ENCODE data around the gene TMEM38B. TPM values are rescaled to one million over a fixed set of nuclear protein-coding genes. Genes with fewer than 3 reads are reported as not detected.
"Not testable (repeated sequence)": the region's sequence is repeated elsewhere in the genome, so short reads cannot be mapped to it uniquely, and the experiment has no call there.

Gene TMEM38B
- total RNA-seq, 1 experiment from 2014 or later = 22.6 TPM

DNA sequence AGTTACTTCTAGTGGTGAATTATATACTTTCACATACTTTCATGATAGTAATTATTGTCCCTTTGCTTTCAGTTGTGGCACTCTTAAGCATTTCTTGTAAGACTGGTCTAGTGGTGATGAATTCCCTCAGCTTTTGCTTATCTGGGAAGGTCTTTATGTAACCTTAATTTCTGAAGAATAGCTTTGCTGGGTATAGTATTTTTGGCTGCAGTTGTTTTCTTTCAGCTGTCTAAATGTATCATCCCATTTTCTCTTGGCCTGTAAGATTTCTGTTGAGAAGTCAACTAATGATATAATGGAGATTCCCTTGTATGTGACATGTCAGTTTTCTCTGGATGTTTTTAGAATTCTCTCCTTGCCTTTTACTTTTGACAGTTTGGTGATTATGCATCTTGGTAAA, 41.0 kb downstream of the TMEM38B start:
- no peaks in the 10 kb centered on the region for H3K27me3 ChIP-seq (replicated peaks; ENCODE audit: insufficient read depth, low read depth, low read length, poor library complexity)
- no TSS peak for BruUV-seq (replicated peaks)
- intact Hi-C loops (cut with micrococcal nuclease; ENCODE audit: unreplicated experiment) = no loop called here
- CTCF ChIA-PET = no interaction called here
- DNase-seq (ENCODE audit: low spot score) = no peak
- H3K4me3 ChIP-seq (ENCODE audit: low read depth, low read length, poor library complexity, severe bottlenecking) = no peak overlapping the region
- H3K4me1 ChIP-seq (ENCODE audit: insufficient read depth, low read length, poor library complexity, severe bottlenecking) = no peaks in the 10 kb centered on the region
- no peak overlapping the region for H3K27ac ChIP-seq (ENCODE audit: low read depth, low read length, poor library complexity, severe bottlenecking)
- H3K36me3 ChIP-seq (ENCODE audit: insufficient read depth, low read length, poor library complexity, severe bottlenecking) = no peaks in the 10 kb centered on the region
- no peak for TF ChIP-seq EZH2 (IDR thresholded peaks at IDR 0.05; ENCODE audit: borderline replicate concordance, low read depth, low read length, poor library complexity, severe bottlenecking)
- TF ChIP-seq, protein P1, sequence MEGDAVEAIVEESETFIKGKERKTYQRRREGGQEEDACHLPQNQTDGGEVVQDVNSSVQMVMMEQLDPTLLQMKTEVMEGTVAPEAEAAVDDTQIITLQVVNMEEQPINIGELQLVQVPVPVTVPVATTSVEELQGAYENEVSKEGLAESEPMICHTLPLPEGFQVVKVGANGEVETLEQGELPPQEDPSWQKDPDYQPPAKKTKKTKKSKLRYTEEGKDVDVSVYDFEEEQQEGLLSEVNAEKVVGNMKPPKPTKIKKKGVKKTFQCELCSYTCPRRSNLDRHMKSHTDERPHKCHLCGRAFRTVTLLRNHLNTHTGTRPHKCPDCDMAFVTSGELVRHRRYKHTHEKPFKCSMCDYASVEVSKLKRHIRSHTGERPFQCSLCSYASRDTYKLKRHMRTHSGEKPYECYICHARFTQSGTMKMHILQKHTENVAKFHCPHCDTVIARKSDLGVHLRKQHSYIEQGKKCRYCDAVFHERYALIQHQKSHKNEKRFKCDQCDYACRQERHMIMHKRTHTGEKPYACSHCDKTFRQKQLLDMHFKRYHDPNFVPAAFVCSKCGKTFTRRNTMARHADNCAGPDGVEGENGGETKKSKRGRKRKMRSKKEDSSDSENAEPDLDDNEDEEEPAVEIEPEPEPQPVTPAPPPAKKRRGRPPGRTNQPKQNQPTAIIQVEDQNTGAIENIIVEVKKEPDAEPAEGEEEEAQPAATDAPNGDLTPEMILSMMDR (conservative IDR thresholded peaks at IDR 0.05; ENCODE audit: low read depth, low read length) = no peak
- POLR2A ChIA-PET (ENCODE audit: low non-redundant PET) = no interaction called here
- H3K9me3 ChIP-seq (ENCODE audit: low read depth, low read length, poor library complexity, severe bottlenecking) = peaks cover 24% of the 10 kb centered on the region

DNA sequence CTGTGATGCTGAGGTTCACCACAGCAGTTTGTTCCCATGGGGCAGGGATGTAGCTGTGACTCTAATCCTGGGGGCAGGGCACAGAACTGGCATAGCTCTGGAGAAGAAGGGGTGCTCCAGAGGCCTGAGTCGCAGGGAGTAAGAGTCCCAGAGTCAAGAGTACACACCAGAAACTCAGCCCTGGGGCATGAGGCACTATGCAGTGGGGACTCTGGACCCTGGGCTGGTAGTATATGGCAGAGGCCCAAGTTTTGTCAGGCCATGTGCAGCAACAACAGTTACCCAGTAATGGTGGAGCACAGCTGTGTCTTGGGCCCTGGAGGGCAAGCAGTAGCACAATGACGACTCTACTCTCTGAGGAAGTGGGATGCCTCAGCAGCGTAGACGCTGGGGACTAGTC, 42.9 kb downstream of the TMEM38B start:
- intact Hi-C loops (cut with micrococcal nuclease; ENCODE audit: unreplicated experiment) = no loop called here
- no peak overlapping the region for H3K27ac ChIP-seq (ENCODE audit: low read depth, low read length, poor library complexity, severe bottlenecking)
- H3K36me3 ChIP-seq (ENCODE audit: insufficient read depth, low read length, poor library complexity, severe bottlenecking) = no peaks in the 10 kb centered on the region
- no peak overlapping the region for H3K4me3 ChIP-seq (ENCODE audit: low read depth, low read length, poor library complexity, severe bottlenecking)
- no peak for TF ChIP-seq EZH2 (IDR thresholded peaks at IDR 0.05; ENCODE audit: borderline replicate concordance, low read depth, low read length, poor library complexity, severe bottlenecking)
- TF ChIP-seq, protein P1 (conservative IDR thresholded peaks at IDR 0.05; ENCODE audit: low read depth, low read length) = no peak
- no TSS peak for BruUV-seq (replicated peaks)
- H3K9me3 ChIP-seq (ENCODE audit: low read depth, low read length, poor library complexity, severe bottlenecking) = peaks cover 24% of the 10 kb centered on the region
- no peaks in the 10 kb centered on the region for H3K27me3 ChIP-seq (replicated peaks; ENCODE audit: insufficient read depth, low read depth, low read length, poor library complexity)
- DNase-seq (ENCODE audit: low spot score) = no peak
- H3K4me1 ChIP-seq (ENCODE audit: insufficient read depth, low read length, poor library complexity, severe bottlenecking) = no peaks in the 10 kb centered on the region
- POLR2A ChIA-PET (ENCODE audit: low non-redundant PET) = no interaction called here
- CTCF ChIA-PET = no interaction called here

DNA sequence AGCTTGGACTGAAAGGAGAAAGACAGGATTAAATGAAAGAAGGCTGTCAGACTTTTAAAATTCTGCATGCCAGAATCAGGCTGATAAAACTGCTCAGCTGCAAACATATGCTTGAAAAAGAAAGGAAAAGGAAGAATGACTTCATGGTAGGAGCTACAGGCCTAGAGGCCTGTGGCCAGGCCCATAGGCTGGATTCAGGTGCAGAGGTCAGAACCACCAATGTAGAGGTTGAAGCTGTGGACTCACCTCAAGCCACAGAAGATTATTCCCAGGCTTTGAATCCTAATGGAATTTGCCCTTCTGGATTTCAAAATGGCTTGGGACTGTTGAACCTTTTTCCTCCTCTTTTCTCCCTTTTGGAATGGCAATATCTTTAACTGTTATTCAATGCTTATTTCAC, 47.7 kb downstream of the TMEM38B start:
- H3K4me1 ChIP-seq (ENCODE audit: insufficient read depth, low read length, poor library complexity, severe bottlenecking) = no peaks in the 10 kb centered on the region
- no TSS peak for BruUV-seq (replicated peaks)
- no peak for DNase-seq (ENCODE audit: low spot score)
- intact Hi-C loops (cut with micrococcal nuclease; ENCODE audit: unreplicated experiment) = no loop called here
- no peak overlapping the region for H3K27ac ChIP-seq (ENCODE audit: low read depth, low read length, poor library complexity, severe bottlenecking)
- H3K36me3 ChIP-seq (ENCODE audit: insufficient read depth, low read length, poor library complexity, severe bottlenecking) = no peaks in the 10 kb centered on the region
- no peak overlapping the region for H3K4me3 ChIP-seq (ENCODE audit: low read depth, low read length, poor library complexity, severe bottlenecking)
- CTCF ChIA-PET = no interaction called here
- POLR2A ChIA-PET (ENCODE audit: low non-redundant PET) = no interaction called here
- H3K9me3 ChIP-seq (ENCODE audit: low read depth, low read length, poor library complexity, severe bottlenecking) = no peaks in the 10 kb centered on the region
- H3K27me3 ChIP-seq (replicated peaks; ENCODE audit: insufficient read depth, low read depth, low read length, poor library complexity) = no peaks in the 10 kb centered on the region
- TF ChIP-seq, protein P1 (conservative IDR thresholded peaks at IDR 0.05; ENCODE audit: low read depth, low read length) = no peak
- no peak for TF ChIP-seq EZH2 (IDR thresholded peaks at IDR 0.05; ENCODE audit: borderline replicate concordance, low read depth, low read length, poor library complexity, severe bottlenecking)

DNA sequence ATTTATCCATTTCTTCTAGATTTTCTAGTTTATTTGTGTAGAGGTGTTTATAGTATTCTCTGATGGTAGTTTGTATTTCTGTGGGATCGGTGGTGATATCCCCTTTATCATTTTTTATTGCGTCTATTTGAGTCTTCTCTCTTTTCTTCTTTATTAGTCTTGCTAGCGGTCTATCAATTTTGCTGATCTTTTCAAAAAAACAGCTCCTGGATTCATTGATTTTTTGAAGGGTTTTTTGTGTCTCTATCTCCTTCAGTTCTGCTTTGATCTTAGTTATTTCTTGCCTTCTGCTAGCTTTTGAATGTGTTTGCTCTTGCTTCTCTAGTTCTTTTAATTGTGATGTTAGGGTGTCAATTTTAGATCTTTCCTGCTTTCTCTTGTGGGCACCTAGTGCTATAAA, 53.0 kb downstream of the TMEM38B start:
- H3K4me3 ChIP-seq (ENCODE audit: low read depth, low read length, poor library complexity, severe bottlenecking); H3K27me3 ChIP-seq (replicated peaks; ENCODE audit: insufficient read depth, low read depth, low read length, poor library complexity); H3K4me1 ChIP-seq (ENCODE audit: insufficient read depth, low read length, poor library complexity, severe bottlenecking); H3K9me3 ChIP-seq (ENCODE audit: low read depth, low read length, poor library complexity, severe bottlenecking); DNase-seq (ENCODE audit: low spot score); H3K27ac ChIP-seq (ENCODE audit: low read depth, low read length, poor library complexity, severe bottlenecking); intact Hi-C loops (cut with micrococcal nuclease; ENCODE audit: unreplicated experiment); POLR2A ChIA-PET (ENCODE audit: low non-redundant PET); H3K36me3 ChIP-seq (ENCODE audit: insufficient read depth, low read length, poor library complexity, severe bottlenecking); BruUV-seq (replicated peaks); CTCF ChIA-PET: not testable (repeated sequence)
